Neural progenitor cell (in vitro differentiated cells): Measurements from ENCODE around the gene TBL1X. TPM values are rescaled to one million over a fixed set of nuclear protein-coding genes. Genes with fewer than 3 reads are reported as not detected.

Source experiments
- DNase-seq: peaks from one replicate; pipeline ENCODE4 v3.0.0-alpha.2; 2016; ENCODE audit warnings: low spot score
- H2AFZ ChIP-seq: fragments of 200-600 bp; sonication (generic); replicated peaks from 2 replicates; pipeline ENCODE4 v1.6.1; 2016; ENCODE audit warnings: antibody characterized with exemption
- H3F3A ChIP-seq: fragments of 200-600 bp; sonication (generic); 2 replicates; pipeline ENCODE4 v1.6.1; 2016; ENCODE audit warnings: antibody characterized with exemption, low read depth
- H3K27ac ChIP-seq: fragments of 200-600 bp; sonication (generic); 2 replicates; pipeline ENCODE4 v1.5.1; 2016; ENCODE audit warnings: mild to moderate bottlenecking
- H3K27me3 ChIP-seq: fragments of 200-600 bp; sonication (generic); 2 replicates; pipeline ENCODE4 v1.6.1; 2016; ENCODE audit warnings: mild to moderate bottlenecking, moderate library complexity
- H3K36me3 ChIP-seq: fragments of 200-600 bp; sonication (generic); 2 replicates; pipeline ENCODE4 v1.5.1; 2016
- H3K4me1 ChIP-seq: fragments of 200-600 bp; sonication (generic); 2 replicates; pipeline ENCODE4 v1.6.1; 2016; ENCODE audit warnings: mixed run types
- H3K4me2 ChIP-seq: fragments of 200-600 bp; sonication (generic); 2 replicates; pipeline ENCODE4 v1.6.1; 2016
- H3K4me3 ChIP-seq: fragments of 200-600 bp; sonication (generic); 2 replicates; pipeline ENCODE4 v1.5.1; 2016
- H3K79me2 ChIP-seq: fragments of 200-600 bp; sonication (generic); 2 replicates; pipeline ENCODE4 v1.6.1; 2016; ENCODE audit warnings: low read depth
- H3K9ac ChIP-seq: fragments of 200-600 bp; sonication (generic); 2 replicates; pipeline ENCODE4 v1.6.1; 2016
- H3K9me3 ChIP-seq: fragments of 200-600 bp; sonication (generic); 2 replicates; pipeline ENCODE4 v1.5.1; 2016; ENCODE audit warnings: low read depth
- H4K20me1 ChIP-seq: fragments of 200-600 bp; sonication (generic); 2 replicates; pipeline ENCODE4 v1.6.1; 2016; ENCODE audit warnings: low read depth
- H3K27ac Mint-ChIP-seq: 3 replicates; pipeline ENCODE4 v1.8.0; 2021; ENCODE audit warnings: mixed read lengths
- H3K27me3 Mint-ChIP-seq: 2 replicates; pipeline ENCODE4 v1.8.0; 2022; ENCODE audit warnings: low read depth, mild to moderate bottlenecking, inconsistent platforms, moderate library complexity, mixed read lengths; ENCODE audit not compliant: insufficient read depth
- H3K36me3 Mint-ChIP-seq: 3 replicates; pipeline ENCODE4 v1.8.0; 2021; ENCODE audit warnings: mixed read lengths
- H3K4me1 Mint-ChIP-seq: 3 replicates; pipeline ENCODE4 v1.8.0; 2021; ENCODE audit warnings: mixed read lengths
- H3K4me3 Mint-ChIP-seq: 3 replicates; pipeline ENCODE4 v1.8.0; 2021; ENCODE audit warnings: mild to moderate bottlenecking, moderate library complexity, mixed read lengths
- H3K9me3 Mint-ChIP-seq: 3 replicates; pipeline ENCODE4 v1.8.0; 2020; ENCODE audit warnings: mixed read lengths
- EZH2 ChIP-seq: fragments of 200-600 bp; sonication (generic); IDR thresholded peaks from 2 replicates; pipeline ENCODE4 v1.6.1; 2017; ENCODE audit warnings: antibody characterized with exemption, mild to moderate bottlenecking, moderate library complexity
- EZH2phosphoT487 ChIP-seq: fragments of 200-600 bp; sonication (generic); IDR thresholded peaks from 2 replicates; pipeline ENCODE4 v1.6.1; 2017; ENCODE audit warnings: antibody characterized with exemption
- total RNA-seq: library from RNA; depleted of rRNA; stranded (reverse); fragments of >200 nt; gene quantifications from 2 replicates; pipeline ENCODE4 v1.2.3, GENCODE V29; 2015; ENCODE audit warnings: low replicate concordance
- TF ChIP-seq, protein P1 (sequence below): fragments of 200-600 bp; sonication (generic); IDR thresholded peaks from 2 replicates; pipeline ENCODE4 v1.5.1; 2017; ENCODE audit warnings: antibody characterized with exemption, mild to moderate bottlenecking

The TBL1X gene
- total RNA-seq, 1 donor from 2014 or later: 35.7 TPM

GRCh38 chrX:9582956-9583355, 118.1 kb downstream of the TBL1X start:
- no peak for DNase-seq

GRCh38 chrX:9586992-9587392, 122.1 kb downstream of the TBL1X start:
- Mint-ChIP-seq H3K27me3 (no peaks in the 10 kb centered on the region), H3K9me3 (peaks cover 13% of the 10 kb centered on the region), H3K4me1 (peaks cover 13% of the 10 kb centered on the region), H3K4me3 (no peak overlapping the region), H3K36me3 (peaks cover 12% of the 10 kb centered on the region), H3K27ac (no peak overlapping the region)
- Histone ChIP-seq H3K27ac (no peak overlapping the region), H3K9me3 (no peaks in the 10 kb centered on the region), H3K4me2 (no peak overlapping the region), H3K4me1 (peaks cover 8% of the 10 kb centered on the region), H4K20me1 (peaks cover 59% of the 10 kb centered on the region), H3K36me3 (no peaks in the 10 kb centered on the region), H3F3A (no peaks in the 10 kb centered on the region), H2AFZ (no peak overlapping the region), H3K27me3 (no peaks in the 10 kb centered on the region), H3K79me2 (peaks cover 56% of the 10 kb centered on the region), H3K9ac (no peak overlapping the region), H3K4me3 (no peak overlapping the region)
- TF ChIP-seq, protein P1, sequence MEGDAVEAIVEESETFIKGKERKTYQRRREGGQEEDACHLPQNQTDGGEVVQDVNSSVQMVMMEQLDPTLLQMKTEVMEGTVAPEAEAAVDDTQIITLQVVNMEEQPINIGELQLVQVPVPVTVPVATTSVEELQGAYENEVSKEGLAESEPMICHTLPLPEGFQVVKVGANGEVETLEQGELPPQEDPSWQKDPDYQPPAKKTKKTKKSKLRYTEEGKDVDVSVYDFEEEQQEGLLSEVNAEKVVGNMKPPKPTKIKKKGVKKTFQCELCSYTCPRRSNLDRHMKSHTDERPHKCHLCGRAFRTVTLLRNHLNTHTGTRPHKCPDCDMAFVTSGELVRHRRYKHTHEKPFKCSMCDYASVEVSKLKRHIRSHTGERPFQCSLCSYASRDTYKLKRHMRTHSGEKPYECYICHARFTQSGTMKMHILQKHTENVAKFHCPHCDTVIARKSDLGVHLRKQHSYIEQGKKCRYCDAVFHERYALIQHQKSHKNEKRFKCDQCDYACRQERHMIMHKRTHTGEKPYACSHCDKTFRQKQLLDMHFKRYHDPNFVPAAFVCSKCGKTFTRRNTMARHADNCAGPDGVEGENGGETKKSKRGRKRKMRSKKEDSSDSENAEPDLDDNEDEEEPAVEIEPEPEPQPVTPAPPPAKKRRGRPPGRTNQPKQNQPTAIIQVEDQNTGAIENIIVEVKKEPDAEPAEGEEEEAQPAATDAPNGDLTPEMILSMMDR: no peak
- TF ChIP-seq EZH2 (no peak), EZH2phosphoT487 (no peak)
- DNase-seq: peak; percentile 20

More at GRCh38 chrX:9582956-9583355, 118.1 kb downstream of the TBL1X start:
- H3K27me3 Mint-ChIP-seq: peaks cover 4% of the 10 kb centered on the region
- H3K27ac Mint-ChIP-seq: no peak overlapping the region
- H3K4me3 ChIP-seq: no peak overlapping the region
- H3K27ac ChIP-seq: no peak overlapping the region
- H2AFZ ChIP-seq: no peak overlapping the region
- H3K36me3 Mint-ChIP-seq: peaks cover 11% of the 10 kb centered on the region
- H3K4me1 ChIP-seq: peaks cover 8% of the 10 kb centered on the region
- no peaks in the 10 kb centered on the region for H3F3A ChIP-seq
- H3K9me3 Mint-ChIP-seq: peaks cover 5% of the 10 kb centered on the region
- peaks cover 13% of the 10 kb centered on the region for H3K4me1 Mint-ChIP-seq
- peaks cover 75% of the 10 kb centered on the region for H4K20me1 ChIP-seq
- H3K9me3 ChIP-seq: no peaks in the 10 kb centered on the region
- no peak overlapping the region for H3K4me3 Mint-ChIP-seq
- no peak overlapping the region for H3K4me2 ChIP-seq
- no peaks in the 10 kb centered on the region for H3K36me3 ChIP-seq
- peaks cover 51% of the 10 kb centered on the region for H3K79me2 ChIP-seq
- TF ChIP-seq, protein P1: no peak
- TF ChIP-seq EZH2phosphoT487: no peak
- no peak for TF ChIP-seq EZH2
- no peaks in the 10 kb centered on the region for H3K27me3 ChIP-seq
- no peak overlapping the region for H3K9ac ChIP-seq

GRCh38 chrX:9587642-9588041, 122.8 kb downstream of the TBL1X start:
- H4K20me1 ChIP-seq: peaks cover 53% of the 10 kb centered on the region
- Mint-ChIP-seq H3K36me3 (peaks cover 15% of the 10 kb centered on the region), H3K27ac (no peak overlapping the region), H3K9me3 (peaks cover 17% of the 10 kb centered on the region), H3K4me1 (peaks cover 9% of the 10 kb centered on the region), H3K27me3 (no peaks in the 10 kb centered on the region), H3K4me3 (no peak overlapping the region)
- H3K27ac ChIP-seq: no peak overlapping the region
- TF ChIP-seq EZH2: no peak
- TF ChIP-seq, protein P1: no peak
- no peak for TF ChIP-seq EZH2phosphoT487
- no peak overlapping the region for H3K4me3 ChIP-seq
- no peaks in the 10 kb centered on the region for H3K27me3 ChIP-seq
- no peaks in the 10 kb centered on the region for H3K9me3 ChIP-seq
- H3K79me2 ChIP-seq: peaks cover 56% of the 10 kb centered on the region
- no peak overlapping the region for H3K4me2 ChIP-seq
- H3F3A ChIP-seq: no peaks in the 10 kb centered on the region
- DNase-seq: no peak
- peaks cover 6% of the 10 kb centered on the region for H3K4me1 ChIP-seq
- no peaks in the 10 kb centered on the region for H3K36me3 ChIP-seq
- no peak overlapping the region for H2AFZ ChIP-seq
- no peak overlapping the region for H3K9ac ChIP-seq
